SIG-M5 treated with dmso at 0.1 percent for 504 hours (cell line): Measurements from ENCODE around the gene SIDT1.
A peak's percentile ranks its signal among the peaks of the same experiment; 100 is the strongest.

Source experiments
- DNase-seq: peaks from one replicate; lab custom pipeline; 2025; ENCODE audit not compliant: unreplicated experiment; lab: John Stamatoyannopoulos, UW

SIDT1 gene

DNA sequence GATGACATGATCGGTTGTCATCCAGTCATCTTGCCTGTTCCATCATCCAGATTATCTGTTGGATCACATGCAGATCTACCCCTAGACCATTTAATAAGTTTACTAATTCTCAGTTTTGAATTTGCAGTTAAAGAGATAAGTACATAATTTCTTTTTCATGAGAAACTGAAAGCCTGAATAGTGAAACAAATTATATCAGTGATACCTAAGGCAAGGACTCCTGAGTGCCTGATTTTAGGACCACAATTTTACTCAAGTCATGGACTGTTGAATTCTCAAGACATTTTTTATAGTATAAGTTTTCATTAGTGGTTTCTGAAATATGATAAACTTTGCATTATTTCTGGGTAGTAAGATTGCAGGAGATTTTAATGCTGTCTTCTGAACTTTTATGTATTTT lies 13.2 kb downstream of the SIDT1 start:
- DNase-seq, result no peak

- no peak for DNase-seq
Measured at GRCh38 chr3:113546414-113546893, 14.1 kb downstream of the SIDT1 start.

DNA sequence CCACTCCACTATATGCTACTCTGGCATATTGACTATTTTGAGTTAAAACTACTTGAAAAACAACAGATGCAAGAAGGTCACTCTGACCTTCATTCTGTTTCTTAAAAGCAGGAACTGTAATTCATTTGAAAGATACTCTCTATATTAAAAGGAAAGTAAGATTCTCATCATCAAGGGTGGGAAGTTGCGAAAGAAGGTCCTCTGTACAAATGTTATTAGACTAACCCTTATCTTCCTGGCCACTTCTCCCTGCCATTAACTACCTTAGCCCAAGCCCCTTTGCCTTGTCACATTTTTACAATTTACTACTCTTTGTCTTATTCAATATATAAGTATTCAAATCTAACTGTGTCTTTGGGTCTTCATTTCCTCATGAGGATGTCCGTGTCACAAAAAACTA lies 16.1 kb downstream of the SIDT1 start:
- no peak for DNase-seq

- DNase-seq, result peak; percentile 27
Measured at GRCh38 chr3:113551820-113552219, 19.5 kb downstream of the SIDT1 start.

DNA sequence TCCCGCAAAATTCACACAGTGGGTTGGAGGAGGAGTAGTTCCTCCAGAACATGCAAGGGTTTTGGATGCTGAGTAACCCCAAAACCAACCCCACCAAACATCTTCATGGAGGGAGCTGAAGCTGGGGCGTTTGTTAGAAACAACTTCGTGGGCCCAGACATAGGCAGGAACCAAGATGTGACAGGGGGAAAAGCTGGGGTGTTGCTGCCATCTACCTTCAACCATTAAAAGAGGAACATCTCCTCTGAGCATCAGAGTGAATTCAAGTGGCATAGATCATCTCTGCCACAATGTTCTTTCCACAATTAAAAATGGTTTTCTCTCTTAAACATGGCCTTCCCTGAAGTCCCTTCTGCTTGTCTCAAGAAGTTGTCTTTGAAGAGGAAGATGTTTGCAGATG lies 20.5 kb downstream of the SIDT1 start:
- peak; percentile 29 for DNase-seq

GRCh38 chr3:113555138-113555537 lies 22.8 kb downstream of the SIDT1 start:
- DNase-seq, result no peak

- DNase-seq, result no peak
Measured at GRCh38 chr3:113556316-113556945, 24.1 kb downstream of the SIDT1 start.

- DNase-seq, result no peak
Measured at GRCh38 chr3:113556946-113557335, 24.6 kb downstream of the SIDT1 start.

- peak; percentile 18 for DNase-seq
Measured at GRCh38 chr3:113557374-113557773, 25.0 kb downstream of the SIDT1 start.

GRCh38 chr3:113559009-113559408 lies 26.7 kb downstream of the SIDT1 start:
- DNase-seq, result no peak

- DNase-seq, result no peak
Measured at GRCh38 chr3:113560271-113560670, 27.9 kb downstream of the SIDT1 start.

DNA sequence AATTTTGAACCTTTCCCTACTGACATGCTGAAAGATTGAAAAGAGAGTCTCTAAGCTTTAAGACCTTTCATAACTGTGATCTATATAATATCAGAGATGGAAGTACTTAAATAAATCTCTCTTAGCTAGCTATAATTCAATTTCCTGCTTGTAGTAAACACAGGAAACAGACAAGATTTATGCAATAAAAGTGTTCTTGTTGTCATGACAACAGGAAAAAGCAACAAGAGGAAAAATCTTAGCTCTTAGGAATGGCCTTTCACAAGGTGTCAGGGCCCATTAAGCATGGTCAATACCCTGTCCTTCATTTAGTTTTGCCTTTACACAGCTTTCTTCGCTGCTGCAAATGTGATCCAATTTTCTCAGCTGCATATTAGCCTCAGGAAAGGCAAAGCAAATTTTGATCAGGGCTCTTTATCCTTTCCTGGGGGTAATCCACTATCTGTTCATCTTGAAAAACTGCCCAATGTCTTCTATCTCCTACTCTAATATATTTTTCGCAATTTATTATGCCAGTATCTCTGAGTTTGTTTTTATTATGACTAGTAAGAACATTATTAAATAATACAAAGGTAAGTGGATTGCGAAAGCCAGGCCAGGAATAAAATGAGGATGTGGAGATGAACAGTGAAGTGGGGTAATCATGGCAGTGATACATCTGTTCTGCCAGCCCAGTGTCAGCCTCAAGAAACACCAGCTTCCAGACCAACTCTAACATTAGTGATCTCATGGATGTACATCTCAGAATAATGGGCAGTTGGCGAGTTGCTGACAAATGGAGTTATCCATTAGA lies 28.7 kb downstream of the SIDT1 start:
- DNase-seq, result no peak

DNA sequence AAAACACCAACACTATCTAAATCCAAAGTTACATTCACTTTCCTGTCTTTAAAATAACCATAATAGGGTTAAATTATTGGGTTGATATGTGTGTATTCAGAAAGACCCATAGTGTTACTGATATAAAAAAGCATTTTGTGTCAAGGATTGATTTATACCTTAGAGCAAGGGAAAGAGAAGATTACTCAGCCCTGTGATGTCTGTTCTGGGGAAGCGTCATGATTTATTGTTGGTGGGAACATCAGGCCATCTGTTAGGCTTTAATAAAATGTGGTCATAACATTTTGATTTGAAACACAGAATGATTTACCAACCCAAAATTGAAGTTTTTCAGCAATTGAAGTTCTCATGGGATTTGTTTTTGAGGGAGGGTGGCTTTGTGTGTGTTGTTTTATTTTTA lies 33.2 kb downstream of the SIDT1 start:
- no peak for DNase-seq

GRCh38 chr3:113570158-113570557 lies 37.8 kb downstream of the SIDT1 start:
- no peak for DNase-seq

DNA sequence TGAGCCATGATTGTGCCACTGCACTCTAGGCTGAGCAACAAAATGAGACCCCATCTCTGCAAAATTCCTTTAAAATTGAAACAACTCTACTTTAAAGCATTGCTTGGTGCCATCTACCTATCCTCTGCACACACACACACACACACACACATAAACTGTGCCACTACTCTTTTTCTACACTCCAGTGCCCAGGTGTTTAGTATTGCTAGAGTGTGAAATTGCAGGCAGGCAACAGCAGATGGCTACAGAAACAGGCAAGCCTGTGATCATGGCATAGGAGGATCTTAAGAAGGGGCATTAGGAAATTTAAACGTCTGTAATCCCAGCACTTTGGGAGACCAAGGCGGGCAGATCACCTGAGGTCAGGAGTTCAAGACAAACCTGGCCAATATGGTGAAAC lies 39.0 kb downstream of the SIDT1 start:
- no peak for DNase-seq

DNA sequence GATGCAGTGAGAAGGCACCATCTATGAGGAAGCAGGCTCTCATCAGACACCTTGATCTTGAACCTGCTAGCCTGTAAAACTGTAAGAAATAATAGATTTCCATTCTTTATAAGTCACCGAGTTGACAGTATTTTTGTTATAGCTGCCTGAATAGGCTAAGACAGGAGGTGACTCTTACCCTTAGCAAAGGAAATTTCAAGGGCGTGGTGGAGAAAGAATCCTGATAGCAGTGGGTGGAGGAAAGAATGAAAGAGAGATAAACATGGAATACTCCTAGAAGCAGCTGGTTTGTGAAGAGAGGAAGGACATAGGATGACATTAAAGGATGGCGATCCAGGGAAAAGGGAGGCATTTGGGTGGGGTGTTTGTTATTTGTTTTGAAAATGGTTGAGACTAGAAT lies 41.4 kb downstream of the SIDT1 start:
- DNase-seq, result no peak

DNA sequence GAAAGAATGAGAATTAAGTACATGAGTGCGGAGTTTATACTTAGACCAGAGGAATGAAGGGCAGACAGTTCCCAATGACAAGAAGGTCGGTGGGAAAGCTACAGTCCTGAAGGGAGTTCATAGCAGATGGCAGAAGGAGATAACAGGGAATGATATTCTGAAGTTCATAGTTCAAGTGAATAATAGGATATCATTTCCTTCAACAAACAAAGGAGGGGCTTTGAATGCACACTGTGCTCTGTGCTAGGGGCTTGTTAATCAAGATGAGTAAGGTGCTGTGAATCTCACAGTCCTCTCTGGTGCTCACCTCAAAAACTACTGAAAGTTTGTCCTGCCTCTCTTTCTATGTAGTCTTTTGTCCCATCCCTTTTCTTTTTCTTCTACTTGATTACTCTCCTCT lies 41.9 kb downstream of the SIDT1 start:
- DNase-seq, result no peak

GRCh38 chr3:113575206-113575605 lies 42.9 kb downstream of the SIDT1 start:
- DNase-seq, result no peak

DNA sequence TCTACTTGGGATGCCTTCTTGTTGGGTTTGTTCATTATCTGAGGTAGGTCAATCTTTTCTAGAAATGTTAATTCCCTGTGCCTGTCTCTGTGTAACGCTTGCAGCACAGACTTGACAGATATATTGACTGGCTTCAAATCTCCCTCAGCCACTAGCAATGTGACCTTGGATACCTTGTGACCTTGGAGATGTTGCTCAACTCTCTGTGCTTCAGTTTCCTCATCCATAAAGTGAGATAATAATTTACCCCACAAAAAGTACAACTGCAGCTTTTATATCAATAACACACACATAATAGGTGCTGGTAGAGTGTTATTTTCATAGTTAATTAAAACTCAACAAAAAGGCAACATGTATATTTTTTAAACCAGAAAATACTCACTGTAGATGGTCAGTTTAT lies 52.9 kb downstream of the SIDT1 start:
- no peak for DNase-seq

DNA sequence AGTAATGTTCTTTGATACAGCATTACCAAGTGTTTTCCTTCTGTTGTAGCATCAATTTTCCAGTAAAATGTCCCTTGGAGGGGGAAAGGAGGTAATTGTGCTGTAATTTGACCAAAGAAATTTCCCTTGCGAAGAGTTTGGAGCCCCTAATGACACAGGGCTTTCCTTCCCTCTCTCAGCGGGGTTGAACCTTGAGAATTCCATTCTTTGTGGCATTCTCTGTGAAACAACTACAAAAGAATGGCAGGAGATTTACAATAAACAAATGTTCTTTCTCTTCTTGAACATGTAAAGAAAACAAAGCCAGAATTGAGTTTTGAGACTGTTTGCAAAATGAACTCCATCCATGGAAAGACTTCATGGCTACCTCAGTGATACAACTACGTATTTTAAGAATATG lies 53.4 kb downstream of the SIDT1 start:
- DNase-seq, result no peak

- no peak for DNase-seq
Measured at GRCh38 chr3:113588806-113589205, 56.5 kb downstream of the SIDT1 start.

GRCh38 chr3:113589971-113590370 lies 57.6 kb downstream of the SIDT1 start:
- DNase-seq, result no peak

- DNase-seq, result no peak
Measured at GRCh38 chr3:113590983-113591382, 58.6 kb downstream of the SIDT1 start.
